ENCODE data around the gene MARK2. TPM values are rescaled to one million over a fixed set of nuclear protein-coding genes. Genes with fewer than 3 reads are reported as not detected.

The MARK2 gene
- total RNA-seq, 2 donors from 2014 or later = 39.7 to 39.8 TPM

DNA sequence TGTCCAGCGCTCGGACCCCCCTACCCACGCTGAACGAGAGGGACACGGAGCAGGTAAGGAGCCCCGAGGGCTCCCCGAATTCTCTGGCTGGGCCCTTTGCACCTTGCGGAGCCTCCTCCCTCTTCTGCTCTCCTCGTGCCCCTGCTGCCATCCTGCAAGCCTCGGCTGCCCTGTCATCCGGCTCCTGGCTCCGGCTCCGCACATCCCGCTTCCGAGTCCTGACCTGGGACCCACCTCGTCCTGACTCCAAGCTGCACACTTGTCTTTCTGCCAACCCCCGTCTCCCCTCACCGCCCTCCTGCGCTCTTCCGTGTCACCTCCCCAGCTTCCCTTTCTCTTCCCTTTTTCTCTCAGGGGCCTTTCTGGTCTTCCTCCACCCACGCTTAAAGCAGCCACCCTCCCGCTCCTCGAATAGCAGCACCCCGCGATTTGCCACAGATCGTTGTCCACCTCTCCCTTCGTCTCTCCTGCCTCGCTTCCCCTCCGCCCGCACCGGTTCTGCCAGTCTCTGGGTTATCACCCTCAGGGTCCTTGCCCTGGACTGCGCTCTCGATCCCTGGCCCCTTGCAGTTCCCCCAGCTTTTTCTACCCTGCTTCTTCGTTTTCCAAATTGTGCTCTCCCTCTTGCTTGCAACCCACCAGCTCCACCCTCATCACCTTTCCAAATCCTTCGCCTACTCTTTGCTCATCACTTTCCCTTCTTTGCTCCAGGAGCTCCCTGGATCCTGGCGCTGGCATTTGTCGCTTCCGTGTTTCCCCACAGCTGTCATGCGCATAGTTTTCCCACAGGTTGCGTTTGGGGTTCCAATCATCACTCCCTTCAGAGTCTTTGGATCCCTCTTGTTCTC lies 822 bp downstream of the MARK2 start:
- peak overlapping the region; percentile 85 for H3K4me3 ChIP-seq (ENCODE audit: low read length)
- H3K9me3 ChIP-seq (ENCODE audit: control insufficient read depth, low read length) = no peaks in the 10 kb centered on the region
- no peaks in the 10 kb centered on the region for H3K27me3 Mint-ChIP-seq (ENCODE audit: insufficient read depth)
- peaks cover 6% of the 10 kb centered on the region for H3K36me3 Mint-ChIP-seq (ENCODE audit: low read depth)
- no peaks in the 10 kb centered on the region for H3K27me3 ChIP-seq (ENCODE audit: control insufficient read depth, insufficient read depth, low read length, poor library complexity, severe bottlenecking)
- no peaks in the 10 kb centered on the region for H3K9me3 Mint-ChIP-seq
- peaks cover 21% of the 10 kb centered on the region for H3K36me3 ChIP-seq (ENCODE audit: control insufficient read depth, insufficient read depth, low read length)
- no peak for DNase-seq
- 1 to 2% methylated on average over 26 to 40 of the region's 40 CpGs for WGBS, 2 experiments (ENCODE audit: insufficient coverage in 1 of 2, insufficient read length in 1 of 2)
- H3K4me3 Mint-ChIP-seq = peak overlapping the region; percentile 92
- peaks cover 5% of the 10 kb centered on the region for H3K4me1 ChIP-seq (ENCODE audit: control insufficient read depth, insufficient read depth, low read length)
- peak overlapping the region; percentile 86 for H3K27ac Mint-ChIP-seq
- H3K4me1 Mint-ChIP-seq = peaks cover 47% of the 10 kb centered on the region
- TF ChIP-seq, protein P1, sequence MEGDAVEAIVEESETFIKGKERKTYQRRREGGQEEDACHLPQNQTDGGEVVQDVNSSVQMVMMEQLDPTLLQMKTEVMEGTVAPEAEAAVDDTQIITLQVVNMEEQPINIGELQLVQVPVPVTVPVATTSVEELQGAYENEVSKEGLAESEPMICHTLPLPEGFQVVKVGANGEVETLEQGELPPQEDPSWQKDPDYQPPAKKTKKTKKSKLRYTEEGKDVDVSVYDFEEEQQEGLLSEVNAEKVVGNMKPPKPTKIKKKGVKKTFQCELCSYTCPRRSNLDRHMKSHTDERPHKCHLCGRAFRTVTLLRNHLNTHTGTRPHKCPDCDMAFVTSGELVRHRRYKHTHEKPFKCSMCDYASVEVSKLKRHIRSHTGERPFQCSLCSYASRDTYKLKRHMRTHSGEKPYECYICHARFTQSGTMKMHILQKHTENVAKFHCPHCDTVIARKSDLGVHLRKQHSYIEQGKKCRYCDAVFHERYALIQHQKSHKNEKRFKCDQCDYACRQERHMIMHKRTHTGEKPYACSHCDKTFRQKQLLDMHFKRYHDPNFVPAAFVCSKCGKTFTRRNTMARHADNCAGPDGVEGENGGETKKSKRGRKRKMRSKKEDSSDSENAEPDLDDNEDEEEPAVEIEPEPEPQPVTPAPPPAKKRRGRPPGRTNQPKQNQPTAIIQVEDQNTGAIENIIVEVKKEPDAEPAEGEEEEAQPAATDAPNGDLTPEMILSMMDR (conservative IDR thresholded peaks at IDR 0.05) = no peak
- peak overlapping the region; percentile 21 for H3K27ac ChIP-seq (ENCODE audit: low read depth, low read length)
- H3K9ac ChIP-seq (ENCODE audit: extremely low read depth, low read length, poor library complexity, severe bottlenecking) = peak overlapping the region; percentile 80

DNA sequence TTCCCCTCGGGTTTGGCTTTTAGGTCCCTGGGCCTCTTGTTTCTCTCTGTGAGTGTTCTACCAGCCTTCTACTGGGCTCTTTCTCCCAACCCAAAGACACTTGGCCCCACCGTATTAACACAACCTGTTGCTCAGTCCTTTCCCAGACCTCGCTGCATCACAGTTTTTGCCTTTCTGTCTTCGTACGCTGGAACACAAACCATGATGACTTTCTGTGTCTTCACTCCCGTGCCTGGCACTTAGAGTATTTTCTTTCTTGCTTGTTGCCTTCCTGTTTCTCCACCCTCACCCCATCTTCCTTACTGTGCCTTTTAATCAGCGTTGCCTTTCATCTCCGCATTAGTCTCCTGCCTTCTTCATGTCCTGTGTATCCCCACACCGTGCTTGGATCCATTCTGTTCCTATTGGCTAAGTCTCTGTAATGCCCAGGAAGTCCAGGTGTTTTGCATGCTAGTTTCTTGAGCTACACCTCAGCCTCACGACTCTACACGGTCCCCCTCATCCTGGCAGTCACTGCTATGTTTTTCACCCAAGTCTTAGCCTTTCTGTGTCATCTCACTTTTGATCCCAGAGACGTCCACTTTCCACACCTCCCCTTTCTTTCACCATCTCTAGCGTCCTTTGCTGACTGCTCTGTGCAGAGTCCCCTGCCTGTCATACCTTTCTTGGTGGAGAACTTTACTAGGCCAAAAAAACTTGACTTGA lies 1.6 kb downstream of the MARK2 start:
- H3K4me1 Mint-ChIP-seq = peaks cover 54% of the 10 kb centered on the region
- no peak overlapping the region for H3K27ac ChIP-seq (ENCODE audit: low read depth, low read length)
- TF ChIP-seq, protein P1 (conservative IDR thresholded peaks at IDR 0.05) = no peak

DNA sequence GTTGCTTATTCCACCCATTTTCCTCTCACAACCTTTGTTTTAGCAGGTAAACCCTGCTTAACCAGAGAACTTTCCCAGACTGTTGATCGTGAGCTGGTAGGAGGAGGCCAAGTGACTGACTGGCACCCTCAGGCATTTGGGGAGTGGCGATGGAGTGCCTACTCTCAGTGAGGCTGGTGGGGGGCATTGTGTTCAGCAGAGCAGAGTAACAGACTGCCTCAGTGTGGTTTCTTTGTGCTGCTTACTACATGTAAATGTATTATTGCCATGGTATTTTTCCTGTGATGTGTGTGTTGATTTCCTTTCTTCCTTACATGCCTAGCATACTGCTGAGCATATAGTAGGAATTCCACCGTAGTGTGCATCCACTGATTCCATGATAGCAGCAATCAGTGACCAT lies 2.6 kb downstream of the MARK2 start:
- Mint-ChIP-seq H3K27ac (peak overlapping the region; percentile 45), H3K36me3 (ENCODE audit: low read depth) (peaks cover 9% of the 10 kb centered on the region), H3K9me3 (no peaks in the 10 kb centered on the region), H3K4me1 (peaks cover 55% of the 10 kb centered on the region), H3K4me3 (peak overlapping the region; percentile 92), H3K27me3 (ENCODE audit: insufficient read depth) (no peaks in the 10 kb centered on the region)
- peaks cover 23% of the 10 kb centered on the region for H3K36me3 ChIP-seq (ENCODE audit: control insufficient read depth, insufficient read depth, low read length)
- DNase-seq = peak; percentile 86
- no peaks in the 10 kb centered on the region for H3K27me3 ChIP-seq (ENCODE audit: control insufficient read depth, insufficient read depth, low read length, poor library complexity, severe bottlenecking)
- peaks cover 5% of the 10 kb centered on the region for H3K4me1 ChIP-seq (ENCODE audit: control insufficient read depth, insufficient read depth, low read length)
- peak overlapping the region; percentile 85 for H3K4me3 ChIP-seq (ENCODE audit: low read length)
- H3K9me3 ChIP-seq (ENCODE audit: control insufficient read depth, low read length) = no peaks in the 10 kb centered on the region
- WGBS, 2 experiments (ENCODE audit: insufficient coverage in 1 of 2, insufficient read length in 1 of 2) = 14 to 43% methylated on average over 1 to 3 of the region's 3 CpGs
- TF ChIP-seq, protein P1 (conservative IDR thresholded peaks at IDR 0.05) = no peak
- peak overlapping the region; percentile 46 for H3K27ac ChIP-seq (ENCODE audit: low read depth, low read length)
- H3K9ac ChIP-seq (ENCODE audit: extremely low read depth, low read length, poor library complexity, severe bottlenecking) = peak overlapping the region; percentile 8

More for the DNA sequence above, 1.6 kb downstream of the MARK2 start:
- peaks cover 23% of the 10 kb centered on the region for H3K36me3 ChIP-seq (ENCODE audit: control insufficient read depth, insufficient read depth, low read length)
- no peak for DNase-seq
- Mint-ChIP-seq H3K27ac (peak overlapping the region; percentile 86), H3K4me3 (peak overlapping the region; percentile 92), H3K9me3 (no peaks in the 10 kb centered on the region), H3K36me3 (ENCODE audit: low read depth) (peaks cover 6% of the 10 kb centered on the region), H3K27me3 (ENCODE audit: insufficient read depth) (no peaks in the 10 kb centered on the region)
- no peaks in the 10 kb centered on the region for H3K9me3 ChIP-seq (ENCODE audit: control insufficient read depth, low read length)
- no peaks in the 10 kb centered on the region for H3K27me3 ChIP-seq (ENCODE audit: control insufficient read depth, insufficient read depth, low read length, poor library complexity, severe bottlenecking)
- H3K4me1 ChIP-seq (ENCODE audit: control insufficient read depth, insufficient read depth, low read length) = peaks cover 5% of the 10 kb centered on the region
- peak overlapping the region; percentile 80 for H3K9ac ChIP-seq (ENCODE audit: extremely low read depth, low read length, poor library complexity, severe bottlenecking)
- peak overlapping the region; percentile 85 for H3K4me3 ChIP-seq (ENCODE audit: low read length)
- 17 to 20% methylated on average over 13 of the region's 13 CpGs for WGBS, 2 experiments (ENCODE audit: insufficient coverage in 1 of 2, insufficient read length in 1 of 2)

All from endodermal cell (in vitro differentiated cells).